NCI-H82 (cell line): ENCODE data around the gene SASS6.

ENCODE experiments used
- DNase-seq: peaks from one replicate; lab custom pipeline; 2025; lab: John Stamatoyannopoulos, UW

The SASS6 gene

GRCh38 chr1:100132566-100133477, at the start of gene SASS6, which contains the start of gene TRMT13:
TSS of gene SASS6 (minus strand) at chr1:100132930. CDS start at chr1:100132814, 116 bp downstream.
TSS of gene TRMT13 (plus strand) at chr1:100133163. CDS start at chr1:100133169, 6 bp downstream.
- peak; percentile 99 for DNase-seq

GRCh38 chr1:100178091-100178490, 45.4 kb upstream of the SASS6 start, which contains the start of gene LRRC39:
TSS of gene LRRC39 (minus strand) at chr1:100178256. CDS start at chr1:100168516, 9,740 bp downstream.
- DNase-seq: no peak

GRCh38 chr1:100177295-100178041, 44.7 kb upstream of the SASS6 start:
- no peak for DNase-seq

- no peak for DNase-seq
Measured at GRCh38 chr1:100168051-100168450, 35.3 kb upstream of the SASS6 start.

GRCh38 chr1:100164702-100165101, 32.0 kb upstream of the SASS6 start:
- no peak for DNase-seq

GRCh38 chr1:100164216-100164615, 31.5 kb upstream of the SASS6 start:
- DNase-seq: peak; percentile 9

- no peak for DNase-seq
Measured at GRCh38 chr1:100162881-100163280, 30.2 kb upstream of the SASS6 start.

GRCh38 chr1:100152271-100152670, 19.5 kb upstream of the SASS6 start:
- DNase-seq: no peak

GRCh38 chr1:100151679-100152078, 18.9 kb upstream of the SASS6 start:
- no peak for DNase-seq

- DNase-seq: no peak
Measured at GRCh38 chr1:100147875-100148274, 15.1 kb upstream of the SASS6 start.

- DNase-seq: no peak
Measured at GRCh38 chr1:100146958-100147357, 14.2 kb upstream of the SASS6 start.

GRCh38 chr1:100145116-100145515, 12.4 kb upstream of the SASS6 start:
- DNase-seq: no peak

- DNase-seq: no peak
Measured at GRCh38 chr1:100142343-100142742, 9.6 kb upstream of the SASS6 start.

GRCh38 chr1:100141192-100141591, 8.5 kb upstream of the SASS6 start:
- DNase-seq: no peak

- no peak for DNase-seq
Measured at GRCh38 chr1:100137602-100138001, 4.9 kb upstream of the SASS6 start.

GRCh38 chr1:100134872-100135271, 2.1 kb upstream of the SASS6 start:
- no peak for DNase-seq

- no peak for DNase-seq
Measured at GRCh38 chr1:100131623-100132022, 1.1 kb downstream of the SASS6 start.

GRCh38 chr1:100130552-100131077, 2.1 kb downstream of the SASS6 start:
- no peak for DNase-seq

GRCh38 chr1:100127226-100127625, 5.5 kb downstream of the SASS6 start:
- DNase-seq: no peak

GRCh38 chr1:100122177-100122576, 10.6 kb downstream of the SASS6 start:
- no peak for DNase-seq

- DNase-seq: no peak
Measured at GRCh38 chr1:100115524-100115923, 17.2 kb downstream of the SASS6 start.

GRCh38 chr1:100109554-100110066, 23.1 kb downstream of the SASS6 start:
- DNase-seq: no peak
